ENCODE results near the gene NUDT3.
"Not testable (repeated sequence)": the region's sequence is repeated elsewhere in the genome, so short reads cannot be mapped to it uniquely, and the experiment has no call there.

Gene NUDT3

DNA sequence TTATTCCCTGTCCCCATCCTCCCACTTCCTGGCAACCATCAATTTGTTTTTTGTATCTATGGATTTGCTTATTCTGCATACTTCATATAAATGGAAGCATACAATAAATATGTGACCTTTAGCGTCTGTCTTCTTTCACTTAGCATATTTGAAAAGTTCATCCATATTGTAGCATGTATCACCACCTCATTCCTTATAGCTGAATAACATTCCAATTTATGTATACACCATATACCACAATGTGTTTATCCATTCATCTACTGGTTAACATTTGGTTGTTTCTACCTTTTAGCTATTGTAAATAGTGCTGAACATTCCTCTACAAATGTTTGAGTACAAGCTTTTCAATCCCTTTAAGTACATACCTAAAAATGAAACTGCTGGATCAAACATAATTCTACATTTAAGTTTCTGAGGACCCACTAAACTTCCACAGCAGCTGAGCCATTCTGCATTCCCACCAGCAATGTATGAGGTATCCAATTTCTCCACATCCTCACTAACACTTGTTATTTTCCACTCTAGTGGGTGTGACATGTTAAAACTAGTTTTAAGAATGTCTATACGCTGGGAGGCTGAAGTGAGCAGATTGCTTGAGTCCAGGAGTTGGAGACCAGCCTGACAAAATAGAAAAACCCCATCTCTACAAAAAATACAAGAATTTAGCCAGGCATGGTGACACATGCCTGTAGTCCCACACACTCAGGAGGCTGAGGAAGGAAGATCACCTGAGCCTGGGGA is 32.9 kb downstream of the NUDT3 start:
- DNase-seq (ENCODE audit: low read depth) = peak; percentile 50
- no peak overlapping the region for H3K4me3 ChIP-seq (ENCODE audit: low read length)
- no peak for TF ChIP-seq CTCF (IDR thresholded peaks at IDR 0.05; ENCODE audit: insufficient read depth, low read depth, low read length, missing control alignments)

DNA sequence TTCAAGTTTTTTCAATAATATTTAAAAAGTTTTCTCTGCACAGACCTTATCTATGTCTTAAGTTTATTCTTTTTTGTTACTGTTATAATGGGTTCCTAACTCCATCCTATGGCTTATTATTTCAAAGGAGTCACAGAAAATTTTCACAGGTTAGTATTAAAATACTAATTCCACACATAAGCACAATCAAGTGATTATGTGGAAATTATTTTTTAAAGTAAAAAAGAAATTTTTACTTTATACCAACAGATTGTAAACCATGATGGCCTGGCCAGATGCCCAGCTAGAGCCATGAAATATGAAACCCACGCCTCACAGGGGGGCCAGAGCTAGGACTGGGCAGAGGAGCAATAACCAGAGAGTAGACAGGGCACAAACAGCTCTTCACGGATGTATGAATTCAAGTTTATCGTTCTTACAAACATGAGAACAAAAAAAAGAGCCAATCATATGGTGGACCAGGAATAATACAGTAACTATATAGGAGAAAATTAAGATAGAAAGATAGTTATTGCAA is 34.0 kb downstream of the NUDT3 start:
- TF ChIP-seq CTCF (IDR thresholded peaks at IDR 0.05; ENCODE audit: insufficient read depth, low read depth, low read length, missing control alignments) = no peak
- DNase-seq (ENCODE audit: low read depth) = no peak
- H3K4me3 ChIP-seq (ENCODE audit: low read length) = no peak overlapping the region

DNA sequence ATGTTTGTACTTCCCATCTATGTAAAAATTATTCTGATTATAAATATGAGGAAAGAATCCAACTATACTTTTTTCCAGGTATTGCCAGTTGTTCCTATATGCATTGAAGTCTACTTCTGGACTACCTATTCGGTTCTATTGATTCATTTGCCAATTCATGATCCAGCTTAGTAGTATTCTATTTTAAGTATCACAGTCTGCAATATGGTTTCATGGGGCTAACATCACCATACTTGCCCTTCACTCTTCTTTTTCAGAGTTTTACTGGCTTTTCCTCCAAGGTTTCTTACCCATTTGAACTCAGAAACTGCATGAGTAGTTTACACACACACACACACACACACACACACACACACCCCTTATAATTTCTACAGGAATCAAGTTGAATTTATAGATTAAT is 34.5 kb downstream of the NUDT3 start:
- DNase-seq (ENCODE audit: low read depth) = no peak
- no peak overlapping the region for H3K4me3 ChIP-seq (ENCODE audit: low read length)
- no peak for TF ChIP-seq CTCF (IDR thresholded peaks at IDR 0.05; ENCODE audit: insufficient read depth, low read depth, low read length, missing control alignments)

DNA sequence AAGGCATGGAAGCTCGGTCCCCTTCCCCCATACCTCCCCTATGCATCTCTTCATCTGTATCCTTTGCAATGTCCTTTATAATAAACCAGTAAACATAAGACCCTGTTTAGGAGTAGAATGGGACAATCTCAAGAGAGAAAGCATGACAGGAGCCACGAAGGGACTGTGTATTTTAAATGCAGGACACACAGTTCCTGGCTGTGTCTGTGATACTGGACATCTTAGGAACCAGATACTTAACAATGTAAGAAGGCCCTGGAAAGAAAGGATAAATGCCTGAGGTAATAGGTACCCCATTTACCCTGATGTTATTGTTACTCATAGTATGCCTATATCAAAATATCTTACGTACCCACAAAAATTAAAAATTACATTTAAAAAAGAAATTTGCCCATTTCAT is 36.6 kb downstream of the NUDT3 start:
- no peak overlapping the region for H3K4me3 ChIP-seq (ENCODE audit: low read length)
- no peak for TF ChIP-seq CTCF (IDR thresholded peaks at IDR 0.05; ENCODE audit: insufficient read depth, low read depth, low read length, missing control alignments)
- DNase-seq (ENCODE audit: low read depth) = no peak

DNA sequence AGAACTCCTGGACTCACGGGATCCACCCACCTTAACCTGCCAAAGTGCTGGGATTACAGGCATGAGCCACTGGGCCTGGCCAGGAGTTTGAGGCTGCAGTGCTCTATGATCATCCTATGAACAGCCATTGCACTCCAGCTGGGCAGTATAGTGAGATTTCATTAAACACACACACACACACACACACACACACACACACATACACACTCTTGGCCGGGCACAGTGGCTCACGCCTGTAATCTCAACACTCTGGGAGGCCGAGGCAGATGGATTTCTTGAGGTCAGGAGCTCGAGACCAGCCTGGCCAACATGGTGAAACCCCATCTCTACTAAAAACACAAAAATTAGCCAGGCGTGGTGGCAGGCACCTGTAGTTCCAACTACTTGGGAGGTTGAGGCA is 38.2 kb downstream of the NUDT3 start:
- not testable (repeated sequence) for DNase-seq (ENCODE audit: low read depth)

GRCh38 chr6:34353530-34353929 is 38.9 kb downstream of the NUDT3 start:
- not testable (repeated sequence) for DNase-seq (ENCODE audit: low read depth); H3K4me3 ChIP-seq (ENCODE audit: low read length)

More for the DNA sequence above, 38.2 kb downstream of the NUDT3 start:
- H3K4me3 ChIP-seq (ENCODE audit: low read length) = not testable (repeated sequence)

- DNase-seq (ENCODE audit: low read depth) = no peak
- H3K4me3 ChIP-seq (ENCODE audit: low read length) = no peak overlapping the region
- no peak for TF ChIP-seq CTCF (IDR thresholded peaks at IDR 0.05; ENCODE audit: insufficient read depth, low read depth, low read length, missing control alignments)
Measured at GRCh38 chr6:34352305-34352937, 40.0 kb downstream of the NUDT3 start.

- DNase-seq (ENCODE audit: low read depth) = no peak
- no peak overlapping the region for H3K4me3 ChIP-seq (ENCODE audit: low read length)
- no peak for TF ChIP-seq CTCF (IDR thresholded peaks at IDR 0.05; ENCODE audit: insufficient read depth, low read depth, low read length, missing control alignments)
Measured at GRCh38 chr6:34350934-34351217, 41.6 kb downstream of the NUDT3 start.
